Chondrocyte (in vitro differentiated cells): ENCODE results near the gene COL19A1. TPM values are rescaled to one million over a fixed set of nuclear protein-coding genes. Genes with fewer than 3 reads are reported as not detected.

Experiments used
- DNase-seq: peaks from one replicate; pipeline ENCODE4 v3.0.0; 2021; ENCODE audit warnings: mixed read lengths, low spot score
- H3K27ac Mint-ChIP-seq: one replicate; pipeline ENCODE4 v1.8.0; 2021; ENCODE audit warnings: mild to moderate bottlenecking, moderate library complexity, mixed read lengths; ENCODE audit not compliant: unreplicated experiment
- H3K27me3 Mint-ChIP-seq: 2 replicates; pipeline ENCODE4 v1.8.0; 2021; ENCODE audit warnings: low read depth, mixed read lengths
- H3K36me3 Mint-ChIP-seq: 2 replicates; pipeline ENCODE4 v1.8.0; 2021; ENCODE audit warnings: low read depth, mixed read lengths
- H3K4me1 Mint-ChIP-seq: 2 replicates; pipeline ENCODE4 v1.8.0; 2021; ENCODE audit warnings: low read depth, mild to moderate bottlenecking, mixed read lengths
- H3K4me3 Mint-ChIP-seq: one replicate; pipeline ENCODE4 v1.8.0; 2021; ENCODE audit warnings: mild to moderate bottlenecking, moderate library complexity, mixed read lengths; ENCODE audit not compliant: unreplicated experiment
- H3K9me3 Mint-ChIP-seq: 2 replicates; pipeline ENCODE4 v1.8.0; 2021; ENCODE audit warnings: low read depth, mixed read lengths
- total RNA-seq: library from RNA; stranded (reverse); gene quantifications from 3 replicates; pipeline ENCODE4 v1.2.1, GENCODE V29; 2021
- TF ChIP-seq, protein P1 (sequence below): fragments of 200-600 bp; sonication (generic); IDR thresholded peaks from 2 replicates; pipeline ENCODE4 v1.5.0; 2021; ENCODE audit warnings: antibody characterized with exemption, mild to moderate bottlenecking, moderate library complexity

COL19A1 gene
- total RNA-seq, 1 donor from 2014 or later, result 2.0 TPM

DNA sequence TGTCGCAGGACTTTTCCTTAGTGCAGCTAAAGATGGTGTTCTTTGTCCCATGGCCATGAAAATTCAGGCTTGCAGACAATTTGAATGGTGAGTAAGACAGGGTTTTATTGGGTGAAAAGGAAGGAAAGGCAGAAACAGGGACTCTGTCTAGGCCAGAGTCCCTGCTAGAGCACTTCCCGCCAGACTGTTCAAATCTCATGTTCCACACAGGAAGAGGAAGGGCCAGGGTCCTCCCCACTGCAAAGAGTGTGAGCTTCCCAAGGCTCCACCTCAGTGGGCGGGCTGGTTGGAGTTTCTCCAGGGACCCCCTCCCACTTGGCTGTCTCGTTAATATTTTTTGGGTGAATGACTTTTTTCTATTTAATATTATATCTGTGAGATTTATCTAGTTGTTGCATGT, 29.0 kb downstream of the COL19A1 start:
- Mint-ChIP-seq H3K27me3 (no peaks in the 10 kb centered on the region), H3K27ac (no peak overlapping the region), H3K9me3 (peaks cover 2% of the 10 kb centered on the region), H3K4me1 (peaks cover 28% of the 10 kb centered on the region), H3K36me3 (no peaks in the 10 kb centered on the region), H3K4me3 (no peak overlapping the region)
- TF ChIP-seq, protein P1, sequence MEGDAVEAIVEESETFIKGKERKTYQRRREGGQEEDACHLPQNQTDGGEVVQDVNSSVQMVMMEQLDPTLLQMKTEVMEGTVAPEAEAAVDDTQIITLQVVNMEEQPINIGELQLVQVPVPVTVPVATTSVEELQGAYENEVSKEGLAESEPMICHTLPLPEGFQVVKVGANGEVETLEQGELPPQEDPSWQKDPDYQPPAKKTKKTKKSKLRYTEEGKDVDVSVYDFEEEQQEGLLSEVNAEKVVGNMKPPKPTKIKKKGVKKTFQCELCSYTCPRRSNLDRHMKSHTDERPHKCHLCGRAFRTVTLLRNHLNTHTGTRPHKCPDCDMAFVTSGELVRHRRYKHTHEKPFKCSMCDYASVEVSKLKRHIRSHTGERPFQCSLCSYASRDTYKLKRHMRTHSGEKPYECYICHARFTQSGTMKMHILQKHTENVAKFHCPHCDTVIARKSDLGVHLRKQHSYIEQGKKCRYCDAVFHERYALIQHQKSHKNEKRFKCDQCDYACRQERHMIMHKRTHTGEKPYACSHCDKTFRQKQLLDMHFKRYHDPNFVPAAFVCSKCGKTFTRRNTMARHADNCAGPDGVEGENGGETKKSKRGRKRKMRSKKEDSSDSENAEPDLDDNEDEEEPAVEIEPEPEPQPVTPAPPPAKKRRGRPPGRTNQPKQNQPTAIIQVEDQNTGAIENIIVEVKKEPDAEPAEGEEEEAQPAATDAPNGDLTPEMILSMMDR, result no peak
- DNase-seq, result no peak

DNA sequence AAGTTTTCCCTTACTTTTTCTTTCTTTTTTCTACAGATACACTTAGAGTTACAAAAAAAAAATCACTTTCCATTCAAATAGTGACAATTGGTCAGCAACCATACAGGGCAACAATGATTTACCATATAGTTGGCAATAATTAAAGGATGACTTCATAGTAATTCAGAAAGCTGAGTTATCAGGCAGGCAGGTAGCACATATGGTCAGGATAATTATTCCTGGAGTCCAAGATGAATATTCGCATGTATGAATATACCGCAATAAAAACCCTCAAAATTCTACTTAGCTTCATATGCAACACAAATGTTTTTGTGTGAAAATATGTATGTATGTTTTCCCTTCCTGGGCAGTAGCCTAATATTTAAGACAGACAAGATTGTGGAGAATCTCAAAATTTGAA, 34.5 kb downstream of the COL19A1 start:
- Mint-ChIP-seq H3K9me3 (no peaks in the 10 kb centered on the region), H3K4me1 (no peaks in the 10 kb centered on the region), H3K27me3 (no peaks in the 10 kb centered on the region)

DNA sequence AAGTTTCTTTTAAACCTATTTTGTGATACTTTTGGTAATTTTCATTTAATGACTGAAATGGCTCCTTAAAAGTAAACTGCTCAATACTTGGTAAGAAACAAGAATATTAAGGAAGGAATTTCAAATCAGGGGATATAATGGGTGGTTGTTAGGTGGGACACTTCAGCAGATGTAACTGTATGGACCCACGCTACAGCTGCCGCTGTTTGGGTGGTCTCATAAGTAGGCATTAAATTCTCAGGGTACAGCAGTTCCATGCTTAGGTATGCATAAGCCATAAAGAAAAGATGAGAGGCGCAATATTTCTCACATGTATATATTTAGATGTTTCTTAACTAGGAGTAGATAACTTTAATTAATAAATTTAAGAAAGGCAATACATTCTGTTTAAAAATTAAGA, 35.0 kb downstream of the COL19A1 start:
- TF ChIP-seq, protein P1, result no peak
- H3K4me1 Mint-ChIP-seq, result no peaks in the 10 kb centered on the region
- H3K27me3 Mint-ChIP-seq, result no peaks in the 10 kb centered on the region
- no peak for DNase-seq
- no peak overlapping the region for H3K4me3 Mint-ChIP-seq
- H3K9me3 Mint-ChIP-seq, result no peaks in the 10 kb centered on the region
- H3K36me3 Mint-ChIP-seq, result no peaks in the 10 kb centered on the region
- H3K27ac Mint-ChIP-seq, result no peak overlapping the region

More for the DNA sequence above, 34.5 kb downstream of the COL19A1 start:
- Mint-ChIP-seq H3K36me3 (no peaks in the 10 kb centered on the region), H3K27ac (no peak overlapping the region), H3K4me3 (no peak overlapping the region)
- TF ChIP-seq, protein P1, result no peak
- no peak for DNase-seq

DNA sequence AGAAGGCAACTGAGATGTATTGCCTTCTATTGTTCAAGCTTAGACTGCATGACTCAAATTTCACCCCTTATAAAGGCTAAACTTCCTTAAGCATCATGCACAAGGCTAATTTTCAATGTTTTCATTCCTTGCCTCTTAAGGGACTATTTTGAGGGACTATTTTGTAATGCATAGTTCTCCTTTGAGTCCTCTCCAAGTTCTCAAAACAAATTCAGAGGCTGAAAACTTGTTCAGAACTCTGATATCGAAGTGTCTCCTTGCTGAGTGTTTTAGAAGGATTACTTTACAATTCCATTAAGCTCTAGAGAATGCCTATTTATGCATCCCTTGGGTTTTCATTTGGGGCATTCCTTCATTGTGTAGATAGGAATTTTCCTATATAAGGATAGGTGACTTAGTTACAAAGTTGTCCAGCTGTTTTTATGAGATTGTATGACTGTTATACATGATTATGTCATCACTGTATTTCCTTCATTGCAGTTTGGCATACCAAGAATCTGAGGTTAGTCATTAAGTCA, 41.7 kb downstream of the COL19A1 start:
- no peaks in the 10 kb centered on the region for H3K27me3 Mint-ChIP-seq
- TF ChIP-seq, protein P1, result no peak
- H3K36me3 Mint-ChIP-seq, result no peaks in the 10 kb centered on the region
- H3K9me3 Mint-ChIP-seq, result no peaks in the 10 kb centered on the region
- no peak overlapping the region for H3K4me3 Mint-ChIP-seq
- peaks cover 8% of the 10 kb centered on the region for H3K4me1 Mint-ChIP-seq
- no peak for DNase-seq
- no peak overlapping the region for H3K27ac Mint-ChIP-seq

DNA sequence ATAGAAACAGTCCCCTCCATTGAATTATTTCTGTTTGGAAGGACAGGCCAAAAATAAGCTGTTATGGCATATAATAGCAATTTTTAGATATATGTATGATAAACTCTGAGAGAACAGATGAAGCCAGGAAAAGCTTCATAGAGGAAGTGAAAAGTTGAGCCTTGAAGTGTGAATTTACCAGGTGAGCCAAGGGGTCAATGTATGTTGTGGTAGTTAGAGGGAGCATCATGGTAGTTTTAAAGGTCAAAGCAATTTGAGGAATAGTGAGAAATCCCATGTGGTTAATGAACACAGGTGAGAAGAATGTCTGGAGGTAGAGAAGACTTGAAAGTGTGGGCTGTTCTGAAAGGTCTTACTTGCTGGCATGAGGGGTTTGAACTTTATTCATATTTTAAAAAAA, 47.0 kb downstream of the COL19A1 start:
- TF ChIP-seq, protein P1, result no peak
- DNase-seq, result no peak
- H3K4me3 Mint-ChIP-seq, result no peak overlapping the region
- no peaks in the 10 kb centered on the region for H3K36me3 Mint-ChIP-seq
- H3K9me3 Mint-ChIP-seq, result no peaks in the 10 kb centered on the region
- H3K4me1 Mint-ChIP-seq, result peaks cover 18% of the 10 kb centered on the region
- H3K27me3 Mint-ChIP-seq, result no peaks in the 10 kb centered on the region
- H3K27ac Mint-ChIP-seq, result no peak overlapping the region
